ENCODE results near the gene CDC42EP1. TPM values are rescaled to one million over a fixed set of nuclear protein-coding genes. Genes with fewer than 3 reads are reported as not detected.
"Not testable (repeated sequence)": the region's sequence is repeated elsewhere in the genome, so short reads cannot be mapped to it uniquely, and the experiment has no call there.

Gene CDC42EP1
- total and polyA plus RNA-seq, 2 donors (not counting 3 experiments of a cell fraction or from before 2014, with no cell fraction given) = 82.2 to 141 TPM

DNA sequence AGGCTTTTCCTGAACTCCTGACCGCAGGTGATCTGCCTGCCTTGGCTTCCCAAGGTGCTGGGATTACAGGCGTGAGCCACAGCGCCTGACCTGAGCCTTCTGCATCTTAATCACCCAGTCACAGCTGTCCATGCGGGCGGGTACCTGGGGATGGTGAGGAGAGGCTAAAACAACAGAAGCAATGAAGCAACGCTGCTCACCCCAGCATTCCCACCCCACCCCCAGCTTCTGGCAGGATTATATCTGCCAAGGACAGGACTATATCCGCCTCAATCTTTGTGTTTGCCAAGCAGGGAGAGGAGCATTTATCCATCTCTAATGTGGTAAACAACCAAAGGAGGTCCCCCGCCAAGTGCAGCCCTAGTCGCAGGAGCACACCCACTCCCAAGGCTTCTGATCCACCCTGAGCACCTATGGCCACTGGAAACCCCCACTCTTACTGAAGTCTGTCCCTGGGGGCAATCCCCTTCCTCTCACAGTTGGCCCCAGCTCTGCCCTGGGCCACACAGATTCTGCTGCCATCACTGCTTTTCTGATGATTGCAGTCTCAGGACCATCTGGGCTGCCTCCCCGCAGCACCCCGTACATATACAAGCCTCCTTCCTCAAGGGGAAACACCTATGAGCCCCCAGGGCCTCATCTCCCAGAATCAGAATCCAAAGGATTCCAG lies 28.4 kb downstream of the CDC42EP1 start:
- no TSS peak for BruUV-seq (replicated peaks)

DNA sequence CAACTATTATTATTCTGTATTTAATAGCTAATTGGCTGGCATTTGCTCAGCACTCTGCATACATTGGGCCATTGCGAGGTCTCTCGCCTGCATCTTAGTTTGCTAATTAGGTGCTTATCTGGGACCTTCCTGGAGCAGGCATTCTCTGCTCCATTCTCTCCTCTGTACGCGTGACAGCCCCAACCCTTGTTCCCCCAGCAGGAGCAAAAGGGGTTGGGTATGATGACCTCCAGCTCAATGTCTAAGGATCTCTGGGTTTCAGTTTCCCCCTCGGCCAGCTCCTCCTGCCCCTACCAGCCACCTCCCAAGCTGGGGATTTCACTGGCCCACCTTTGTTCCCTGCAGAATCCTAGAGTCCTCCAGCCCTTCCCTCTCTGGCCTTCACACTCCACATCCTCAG lies 29.4 kb downstream of the CDC42EP1 start:
- DNase-seq (ENCODE audit: low read depth, low spot score) (no peak), FAIRE-seq (no peak)
- intact Hi-C loops (cut with micrococcal nuclease) = no loop called here
- Histone ChIP-seq H3K4me2 (ENCODE audit: insufficient read depth, low read length) (no peak overlapping the region), H3K9me1 (replicated peaks; ENCODE audit: control insufficient read depth, extremely low read depth, insufficient read depth, low read length) (no peaks in the 10 kb centered on the region), H3K4me1 (ENCODE audit: control insufficient read depth, extremely low read depth, insufficient read depth, low read length) (no peaks in the 10 kb centered on the region), H3K36me3 (ENCODE audit: control insufficient read depth in 2 of 2, extremely low read depth in 1 of 2, insufficient read depth in 2 of 2, low read length in 2 of 2) (no peaks in the 10 kb centered on the region), H3K79me2 (ENCODE audit: control insufficient read depth, insufficient read depth, low read length) (no peaks in the 10 kb centered on the region), H3K9ac (replicated peaks; ENCODE audit: extremely low read depth, insufficient read depth, low read length) (no peak overlapping the region), H3K27me3 (ENCODE audit: control insufficient read depth in 2 of 2, insufficient read depth in 2 of 2, low read length in 2 of 2) (peaks cover 0 to 1% of the 10 kb centered on the region in 2 experiments), H3K4me3 (replicated peaks in 1 of 3; ENCODE audit: insufficient read depth in 1 of 3, low read depth in 1 of 3, low read length in 3 of 3) (no peak overlapping the region), H2AFZ (ENCODE audit: low read depth, low read length) (no peak overlapping the region), H3K9me3 (replicated peaks; ENCODE audit: control insufficient read depth, insufficient read depth, low read length) (no peaks in the 10 kb centered on the region), H4K20me1 (replicated peaks; ENCODE audit: control insufficient read depth, extremely low read depth, insufficient read depth, low read length) (no peaks in the 10 kb centered on the region), H3K27ac (ENCODE audit: insufficient read depth, low read depth, low read length) (no peak overlapping the region)
- ChIA-PET POLR2A (no interaction called here), CTCF (interaction anchor here (1.0 to 9.0 kb wide), 6 partner anchors 15 to 61 kb away, joined by 3 to 437 read pairs (median 9); partner anchors contain the start of gene GGA1)
- dilution Hi-C loops (cut with MboI; ENCODE audit: extremely low pct_ligation_motif_present, low sequenced_read_pairs) = no loop called here
- no TSS peak for BruUV-seq (replicated peaks)
- TF ChIP-seq POLR2AphosphoS5 (IDR thresholded peaks at IDR 0.05; ENCODE audit: insufficient read depth, low read depth, low read length) (no peak), MYC (IDR thresholded peaks at IDR 0.05; ENCODE audit: low read depth, low read length) (no peak), EZH2 (IDR thresholded peaks at IDR 0.05; ENCODE audit: borderline replicate concordance, low read depth, low read length, severe bottlenecking) (no peak), FOS (IDR thresholded peaks at IDR 0.05; ENCODE audit: borderline replicate concordance, insufficient read depth, low read length) (no peak), MAX (IDR thresholded peaks at IDR 0.05; ENCODE audit: insufficient read depth, insufficient read length) (no peak)

More for the DNA sequence above, 28.4 kb downstream of the CDC42EP1 start:
- Histone ChIP-seq H3K36me3 (ENCODE audit: control insufficient read depth in 2 of 2, extremely low read depth in 1 of 2, insufficient read depth in 2 of 2, low read length in 2 of 2) (no peaks in the 10 kb centered on the region), H3K9me1 (replicated peaks; ENCODE audit: control insufficient read depth, extremely low read depth, insufficient read depth, low read length) (no peaks in the 10 kb centered on the region), H3K4me1 (ENCODE audit: control insufficient read depth, extremely low read depth, insufficient read depth, low read length) (no peaks in the 10 kb centered on the region), H3K79me2 (ENCODE audit: control insufficient read depth, insufficient read depth, low read length) (no peaks in the 10 kb centered on the region), H3K9me3 (replicated peaks; ENCODE audit: control insufficient read depth, insufficient read depth, low read length) (no peaks in the 10 kb centered on the region), H3K9ac (replicated peaks; ENCODE audit: extremely low read depth, insufficient read depth, low read length) (no peak overlapping the region), H4K20me1 (replicated peaks; ENCODE audit: control insufficient read depth, extremely low read depth, insufficient read depth, low read length) (no peaks in the 10 kb centered on the region), H3K4me2 (ENCODE audit: insufficient read depth, low read length) (no peak overlapping the region), H2AFZ (ENCODE audit: low read depth, low read length) (no peak overlapping the region), H3K4me3 (replicated peaks in 1 of 3; ENCODE audit: insufficient read depth in 1 of 3, low read depth in 1 of 3, low read length in 3 of 3) (no peak overlapping the region), H3K27me3 (ENCODE audit: control insufficient read depth in 2 of 2, insufficient read depth in 2 of 2, low read length in 2 of 2) (peaks cover 0 to 1% of the 10 kb centered on the region in 2 experiments), H3K27ac (ENCODE audit: insufficient read depth, low read depth, low read length) (no peak overlapping the region)
- intact Hi-C loops (cut with micrococcal nuclease) (no loop called here), dilution Hi-C loops (cut with MboI; ENCODE audit: extremely low pct_ligation_motif_present, low sequenced_read_pairs) (no loop called here)
- ChIA-PET CTCF (interaction anchor here (1.0 to 9.0 kb wide), 5 partner anchors 18 to 60 kb away, joined by 3 to 437 read pairs (median 11); partner anchors contain the start of gene GGA1), POLR2A (interaction anchor here (0.7 kb wide), 1 partner anchor 14 kb away, joined by 3 read pairs; no protein-coding TSS in a partner anchor)
- no peak for TF ChIP-seq EZH2 (IDR thresholded peaks at IDR 0.05; ENCODE audit: borderline replicate concordance, low read depth, low read length, severe bottlenecking)
- TF ChIP-seq, protein P1, sequence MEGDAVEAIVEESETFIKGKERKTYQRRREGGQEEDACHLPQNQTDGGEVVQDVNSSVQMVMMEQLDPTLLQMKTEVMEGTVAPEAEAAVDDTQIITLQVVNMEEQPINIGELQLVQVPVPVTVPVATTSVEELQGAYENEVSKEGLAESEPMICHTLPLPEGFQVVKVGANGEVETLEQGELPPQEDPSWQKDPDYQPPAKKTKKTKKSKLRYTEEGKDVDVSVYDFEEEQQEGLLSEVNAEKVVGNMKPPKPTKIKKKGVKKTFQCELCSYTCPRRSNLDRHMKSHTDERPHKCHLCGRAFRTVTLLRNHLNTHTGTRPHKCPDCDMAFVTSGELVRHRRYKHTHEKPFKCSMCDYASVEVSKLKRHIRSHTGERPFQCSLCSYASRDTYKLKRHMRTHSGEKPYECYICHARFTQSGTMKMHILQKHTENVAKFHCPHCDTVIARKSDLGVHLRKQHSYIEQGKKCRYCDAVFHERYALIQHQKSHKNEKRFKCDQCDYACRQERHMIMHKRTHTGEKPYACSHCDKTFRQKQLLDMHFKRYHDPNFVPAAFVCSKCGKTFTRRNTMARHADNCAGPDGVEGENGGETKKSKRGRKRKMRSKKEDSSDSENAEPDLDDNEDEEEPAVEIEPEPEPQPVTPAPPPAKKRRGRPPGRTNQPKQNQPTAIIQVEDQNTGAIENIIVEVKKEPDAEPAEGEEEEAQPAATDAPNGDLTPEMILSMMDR (IDR thresholded peaks at IDR 0.05; ENCODE audit: extremely low read depth in 1 of 2, insufficient read depth in 1 of 2, low read depth in 1 of 2, low read length in 2 of 2) = no peak
- DNase-seq (ENCODE audit: low read depth, low spot score) (no peak), FAIRE-seq (no peak)

- H3K4me1 ChIP-seq (ENCODE audit: control insufficient read depth, extremely low read depth, insufficient read depth, low read length); H3K4me2 ChIP-seq (ENCODE audit: insufficient read depth, low read length); H3K9ac ChIP-seq (replicated peaks; ENCODE audit: extremely low read depth, insufficient read depth, low read length); BruUV-seq (replicated peaks); H3K9me3 ChIP-seq (replicated peaks; ENCODE audit: control insufficient read depth, insufficient read depth, low read length); POLR2A ChIA-PET; intact Hi-C loops (cut with micrococcal nuclease); dilution Hi-C loops (cut with MboI; ENCODE audit: extremely low pct_ligation_motif_present, low sequenced_read_pairs); H4K20me1 ChIP-seq (replicated peaks; ENCODE audit: control insufficient read depth, extremely low read depth, insufficient read depth, low read length); H2AFZ ChIP-seq (ENCODE audit: low read depth, low read length); H3K36me3 ChIP-seq (ENCODE audit: control insufficient read depth in 2 of 2, extremely low read depth in 1 of 2, insufficient read depth in 2 of 2, low read length in 2 of 2); H3K79me2 ChIP-seq (ENCODE audit: control insufficient read depth, insufficient read depth, low read length); FAIRE-seq; H3K9me1 ChIP-seq (replicated peaks; ENCODE audit: control insufficient read depth, extremely low read depth, insufficient read depth, low read length); H3K27ac ChIP-seq (ENCODE audit: insufficient read depth, low read depth, low read length); H3K4me3 ChIP-seq (replicated peaks in 1 of 3; ENCODE audit: insufficient read depth in 1 of 3, low read depth in 1 of 3, low read length in 3 of 3); DNase-seq (ENCODE audit: low read depth, low spot score); H3K27me3 ChIP-seq (ENCODE audit: control insufficient read depth in 2 of 2, insufficient read depth in 2 of 2, low read length in 2 of 2): not testable (repeated sequence)
- CTCF ChIA-PET = interaction anchor here (0.9 to 9.0 kb wide), 5 partner anchors 10 to 144 kb away, joined by 3 to 437 read pairs (median 84); partner anchors contain the start of genes GGA1 and LGALS2
Observed at GRCh38 chr22:37591081-37591480, 30.8 kb downstream of the CDC42EP1 start.

Data from endothelial cell of umbilical vein (primary cell).